Measurements from ENCODE around the gene PIK3C2G.
"Not testable (repeated sequence)": the region's sequence is repeated elsewhere in the genome, so short reads cannot be mapped to it uniquely, and the experiment has no call there.

The PIK3C2G gene

DNA sequence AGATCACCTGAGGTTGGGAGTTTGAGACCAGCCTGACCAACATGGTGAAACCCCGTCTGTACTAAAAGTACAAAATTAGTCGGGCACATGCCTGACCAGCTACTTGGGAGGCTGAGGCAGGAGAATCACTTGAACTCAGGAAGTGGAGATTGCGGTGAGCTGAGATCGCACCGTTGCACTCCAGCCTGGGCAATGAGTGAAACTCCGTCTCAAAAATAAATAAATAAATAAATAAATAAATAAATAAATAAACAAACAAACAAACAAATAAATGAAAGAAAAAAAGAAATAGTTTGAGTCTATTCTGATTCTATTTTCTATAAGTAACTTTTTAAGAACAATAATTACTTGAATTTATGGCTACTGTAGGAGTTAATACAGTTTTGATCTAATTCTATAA, 6.3 kb upstream of the PIK3C2G start:
- H3K36me3 ChIP-seq (ENCODE audit: control insufficient read depth, insufficient read depth, low read length); H3K4me3 ChIP-seq (ENCODE audit: low read length); H3K27me3 ChIP-seq (ENCODE audit: control insufficient read depth, insufficient read depth, low read length); H3K4me1 ChIP-seq (ENCODE audit: control insufficient read depth, insufficient read depth, low read length); H3K9me3 ChIP-seq (ENCODE audit: control insufficient read depth, low read length); H3K9ac ChIP-seq (ENCODE audit: low read length): not testable (repeated sequence)

- Histone ChIP-seq H3K27me3 (ENCODE audit: control insufficient read depth, insufficient read depth, low read length) (no peaks in the 10 kb centered on the region), H3K4me1 (ENCODE audit: control insufficient read depth, insufficient read depth, low read length) (peaks cover 5% of the 10 kb centered on the region), H3K9me3 (ENCODE audit: control insufficient read depth, low read length) (no peaks in the 10 kb centered on the region), H3K9ac (ENCODE audit: low read length) (no peak overlapping the region), H3K4me3 (ENCODE audit: low read length) (no peak overlapping the region), H3K36me3 (ENCODE audit: control insufficient read depth, insufficient read depth, low read length) (no peaks in the 10 kb centered on the region)
These were observed 4.1 kb upstream of the PIK3C2G start for GRCh38 chr12:18257251-18257650.

- Histone ChIP-seq H3K9me3 (ENCODE audit: control insufficient read depth, low read length) (no peaks in the 10 kb centered on the region), H3K36me3 (ENCODE audit: control insufficient read depth, insufficient read depth, low read length) (no peaks in the 10 kb centered on the region), H3K4me3 (ENCODE audit: low read length) (no peak overlapping the region), H3K9ac (ENCODE audit: low read length) (peak overlapping the region; percentile 48), H3K4me1 (ENCODE audit: control insufficient read depth, insufficient read depth, low read length) (peaks cover 5% of the 10 kb centered on the region), H3K27me3 (ENCODE audit: control insufficient read depth, insufficient read depth, low read length) (no peaks in the 10 kb centered on the region)
These were observed 2.4 kb upstream of the PIK3C2G start for GRCh38 chr12:18258929-18259328.

- no peak overlapping the region for H3K4me3 ChIP-seq (ENCODE audit: low read length)
- no peaks in the 10 kb centered on the region for H3K36me3 ChIP-seq (ENCODE audit: control insufficient read depth, insufficient read depth, low read length)
- H3K27me3 ChIP-seq (ENCODE audit: control insufficient read depth, insufficient read depth, low read length) = no peaks in the 10 kb centered on the region
- H3K9me3 ChIP-seq (ENCODE audit: control insufficient read depth, low read length) = no peaks in the 10 kb centered on the region
- peak overlapping the region; percentile 48 for H3K9ac ChIP-seq (ENCODE audit: low read length)
- H3K4me1 ChIP-seq (ENCODE audit: control insufficient read depth, insufficient read depth, low read length) = peaks cover 5% of the 10 kb centered on the region
These were observed 1.2 kb upstream of the PIK3C2G start for GRCh38 chr12:18259906-18260682.

DNA sequence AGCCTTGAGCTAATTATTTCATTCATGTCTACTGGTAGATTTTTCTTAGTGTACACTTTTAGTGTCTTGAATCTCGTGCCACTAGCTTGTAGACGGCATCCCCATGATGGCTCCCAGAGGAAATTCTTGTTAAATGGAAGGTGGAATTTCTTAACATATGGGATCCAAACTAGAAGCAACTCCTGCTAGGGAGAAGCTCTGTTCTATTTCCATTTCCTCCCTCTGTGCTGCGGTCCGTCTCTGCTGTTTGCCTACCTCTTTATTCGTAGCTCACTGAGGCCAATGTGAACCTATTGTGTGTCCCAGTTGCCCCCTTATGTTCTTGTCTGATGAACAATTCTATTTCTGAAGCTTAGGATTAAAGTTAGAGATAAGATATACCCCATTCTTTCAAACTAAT, 588 bp downstream of the PIK3C2G start:
- Histone ChIP-seq H3K9ac (ENCODE audit: low read length) (peak overlapping the region; percentile 67), H3K4me3 (ENCODE audit: low read length) (peak overlapping the region; percentile 1), H3K27me3 (ENCODE audit: control insufficient read depth, insufficient read depth, low read length) (no peaks in the 10 kb centered on the region), H3K36me3 (ENCODE audit: control insufficient read depth, insufficient read depth, low read length) (no peaks in the 10 kb centered on the region), H3K9me3 (ENCODE audit: control insufficient read depth, low read length) (no peaks in the 10 kb centered on the region), H3K4me1 (ENCODE audit: control insufficient read depth, insufficient read depth, low read length) (peaks cover 5% of the 10 kb centered on the region)

GRCh38 chr12:18262514-18262913, 1.2 kb downstream of the PIK3C2G start:
- peaks cover 5% of the 10 kb centered on the region for H3K4me1 ChIP-seq (ENCODE audit: control insufficient read depth, insufficient read depth, low read length)
- H3K4me3 ChIP-seq (ENCODE audit: low read length) = peak overlapping the region; percentile 1
- H3K27me3 ChIP-seq (ENCODE audit: control insufficient read depth, insufficient read depth, low read length) = no peaks in the 10 kb centered on the region
- no peaks in the 10 kb centered on the region for H3K9me3 ChIP-seq (ENCODE audit: control insufficient read depth, low read length)
- H3K9ac ChIP-seq (ENCODE audit: low read length) = peak overlapping the region; percentile 67
- no peaks in the 10 kb centered on the region for H3K36me3 ChIP-seq (ENCODE audit: control insufficient read depth, insufficient read depth, low read length)

DNA sequence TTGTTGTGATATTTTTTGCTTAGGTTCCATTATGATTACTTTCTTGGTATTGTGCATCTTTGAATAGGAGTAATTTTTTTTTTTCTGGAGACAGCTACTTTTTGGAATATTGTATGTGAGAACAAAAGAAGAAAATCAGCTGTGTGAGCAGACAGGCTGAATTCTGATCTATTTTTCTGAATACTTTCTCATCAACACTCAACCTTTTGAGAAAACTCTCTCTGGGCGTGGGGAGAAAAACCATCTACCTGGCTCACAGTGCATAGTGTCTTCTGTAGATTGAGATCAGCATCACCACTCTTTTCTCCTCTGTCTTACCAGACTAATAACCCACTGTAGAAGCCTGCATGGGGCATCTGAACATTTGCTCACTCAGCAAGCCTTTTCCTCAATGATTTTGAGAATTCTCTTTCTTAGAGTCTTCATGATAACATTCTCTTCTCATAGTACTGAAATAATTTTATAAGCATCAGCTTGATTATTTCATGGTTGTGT, 3.3 kb downstream of the PIK3C2G start:
- Histone ChIP-seq H3K36me3 (ENCODE audit: control insufficient read depth, insufficient read depth, low read length) (no peaks in the 10 kb centered on the region), H3K9ac (ENCODE audit: low read length) (peak overlapping the region; percentile 67), H3K4me3 (ENCODE audit: low read length) (peak overlapping the region; percentile 27), H3K4me1 (ENCODE audit: control insufficient read depth, insufficient read depth, low read length) (no peaks in the 10 kb centered on the region), H3K27me3 (ENCODE audit: control insufficient read depth, insufficient read depth, low read length) (no peaks in the 10 kb centered on the region), H3K9me3 (ENCODE audit: control insufficient read depth, low read length) (no peaks in the 10 kb centered on the region)

GRCh38 chr12:18267427-18268099, 6.2 kb downstream of the PIK3C2G start:
- no peaks in the 10 kb centered on the region for H3K27me3 ChIP-seq (ENCODE audit: control insufficient read depth, insufficient read depth, low read length)
- H3K4me3 ChIP-seq (ENCODE audit: low read length) = no peak overlapping the region
- no peaks in the 10 kb centered on the region for H3K9me3 ChIP-seq (ENCODE audit: control insufficient read depth, low read length)
- H3K9ac ChIP-seq (ENCODE audit: low read length) = peak overlapping the region; percentile 7
- H3K4me1 ChIP-seq (ENCODE audit: control insufficient read depth, insufficient read depth, low read length) = peaks cover 12% of the 10 kb centered on the region
- no peaks in the 10 kb centered on the region for H3K36me3 ChIP-seq (ENCODE audit: control insufficient read depth, insufficient read depth, low read length)

- Histone ChIP-seq H3K4me1 (ENCODE audit: control insufficient read depth, insufficient read depth, low read length) (peaks cover 16% of the 10 kb centered on the region), H3K9me3 (ENCODE audit: control insufficient read depth, low read length) (no peaks in the 10 kb centered on the region), H3K27me3 (ENCODE audit: control insufficient read depth, insufficient read depth, low read length) (no peaks in the 10 kb centered on the region), H3K4me3 (ENCODE audit: low read length) (no peak overlapping the region), H3K9ac (ENCODE audit: low read length) (no peak overlapping the region), H3K36me3 (ENCODE audit: control insufficient read depth, insufficient read depth, low read length) (no peaks in the 10 kb centered on the region)
These were observed 9.7 kb downstream of the PIK3C2G start for GRCh38 chr12:18270958-18271460.

DNA sequence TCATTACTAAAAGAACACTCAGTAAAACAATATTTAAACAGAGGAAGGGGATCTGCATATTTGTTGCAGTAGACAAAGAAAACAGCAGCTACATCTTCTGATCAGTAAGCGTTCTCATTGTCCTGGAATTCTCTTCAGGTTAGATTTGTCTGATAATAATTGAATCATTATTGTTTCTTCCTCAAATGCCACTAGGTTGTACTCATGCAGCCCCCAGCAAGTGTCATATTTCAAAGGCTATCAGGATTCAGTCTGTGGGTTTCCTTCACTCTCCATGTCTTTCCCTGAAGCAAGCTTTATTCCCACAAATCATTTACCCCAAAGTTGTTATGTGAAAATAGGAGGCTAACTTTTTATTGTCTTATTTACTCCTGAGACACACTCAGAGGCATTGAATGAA, 14.7 kb downstream of the PIK3C2G start:
- Histone ChIP-seq H3K9me3 (ENCODE audit: control insufficient read depth, low read length) (no peaks in the 10 kb centered on the region), H3K36me3 (ENCODE audit: control insufficient read depth, insufficient read depth, low read length) (no peaks in the 10 kb centered on the region), H3K4me3 (ENCODE audit: low read length) (no peak overlapping the region), H3K4me1 (ENCODE audit: control insufficient read depth, insufficient read depth, low read length) (peaks cover 25% of the 10 kb centered on the region), H3K9ac (ENCODE audit: low read length) (no peak overlapping the region), H3K27me3 (ENCODE audit: control insufficient read depth, insufficient read depth, low read length) (no peaks in the 10 kb centered on the region)

GRCh38 chr12:18277196-18277595, 15.9 kb downstream of the PIK3C2G start:
- H3K36me3 ChIP-seq (ENCODE audit: control insufficient read depth, insufficient read depth, low read length) = no peaks in the 10 kb centered on the region
- no peaks in the 10 kb centered on the region for H3K9me3 ChIP-seq (ENCODE audit: control insufficient read depth, low read length)
- peaks cover 15% of the 10 kb centered on the region for H3K4me1 ChIP-seq (ENCODE audit: control insufficient read depth, insufficient read depth, low read length)
- H3K27me3 ChIP-seq (ENCODE audit: control insufficient read depth, insufficient read depth, low read length) = no peaks in the 10 kb centered on the region
- no peak overlapping the region for H3K9ac ChIP-seq (ENCODE audit: low read length)
- no peak overlapping the region for H3K4me3 ChIP-seq (ENCODE audit: low read length)

GRCh38 chr12:18280728-18281127, 19.4 kb downstream of the PIK3C2G start:
- Histone ChIP-seq H3K9ac (ENCODE audit: low read length) (no peak overlapping the region), H3K36me3 (ENCODE audit: control insufficient read depth, insufficient read depth, low read length) (no peaks in the 10 kb centered on the region), H3K4me1 (ENCODE audit: control insufficient read depth, insufficient read depth, low read length) (peaks cover 14% of the 10 kb centered on the region), H3K4me3 (ENCODE audit: low read length) (no peak overlapping the region), H3K27me3 (ENCODE audit: control insufficient read depth, insufficient read depth, low read length) (no peaks in the 10 kb centered on the region), H3K9me3 (ENCODE audit: control insufficient read depth, low read length) (no peaks in the 10 kb centered on the region)
